MM.1S (cell line): ENCODE results near the gene KRCC1.

Experiments used
- EZH2 ChIP-seq: fragments of 300-600 bp; sonication (generic); optimal IDR thresholded peaks from 2 replicates; pipeline ENCODE3; 2017; ENCODE audit warnings: low read depth, mild to moderate bottlenecking, antibody characterized with exemption, low read length, mixed read lengths
- TF ChIP-seq, protein P1 (sequence below): fragments of 300-600 bp; sonication (generic); IDR thresholded peaks from 2 replicates; pipeline ENCODE4 v1.5.1; 2016; ENCODE audit warnings: antibody characterized with exemption, low read length, mixed read lengths

DNA sequence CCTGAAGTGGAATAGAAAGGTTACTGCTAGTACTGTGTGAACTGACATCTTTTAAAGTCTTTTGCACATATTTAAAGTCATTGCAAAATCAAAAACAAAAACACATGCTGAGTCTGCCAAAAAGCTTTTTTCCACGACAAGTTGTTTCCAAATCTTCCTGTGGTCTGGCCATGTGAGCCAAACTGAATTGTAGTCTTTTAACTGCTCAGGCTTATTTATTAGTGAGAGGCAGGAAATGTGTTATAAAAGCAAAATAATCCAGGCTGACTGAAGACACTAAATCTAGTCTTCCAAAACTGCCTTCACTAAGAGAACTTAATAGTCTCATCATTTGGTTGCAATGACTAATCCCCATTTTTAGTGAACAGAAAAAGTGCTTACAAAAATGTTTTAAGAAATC lies 2.3 kb downstream of the KRCC1 start:
- TF ChIP-seq, protein P1, sequence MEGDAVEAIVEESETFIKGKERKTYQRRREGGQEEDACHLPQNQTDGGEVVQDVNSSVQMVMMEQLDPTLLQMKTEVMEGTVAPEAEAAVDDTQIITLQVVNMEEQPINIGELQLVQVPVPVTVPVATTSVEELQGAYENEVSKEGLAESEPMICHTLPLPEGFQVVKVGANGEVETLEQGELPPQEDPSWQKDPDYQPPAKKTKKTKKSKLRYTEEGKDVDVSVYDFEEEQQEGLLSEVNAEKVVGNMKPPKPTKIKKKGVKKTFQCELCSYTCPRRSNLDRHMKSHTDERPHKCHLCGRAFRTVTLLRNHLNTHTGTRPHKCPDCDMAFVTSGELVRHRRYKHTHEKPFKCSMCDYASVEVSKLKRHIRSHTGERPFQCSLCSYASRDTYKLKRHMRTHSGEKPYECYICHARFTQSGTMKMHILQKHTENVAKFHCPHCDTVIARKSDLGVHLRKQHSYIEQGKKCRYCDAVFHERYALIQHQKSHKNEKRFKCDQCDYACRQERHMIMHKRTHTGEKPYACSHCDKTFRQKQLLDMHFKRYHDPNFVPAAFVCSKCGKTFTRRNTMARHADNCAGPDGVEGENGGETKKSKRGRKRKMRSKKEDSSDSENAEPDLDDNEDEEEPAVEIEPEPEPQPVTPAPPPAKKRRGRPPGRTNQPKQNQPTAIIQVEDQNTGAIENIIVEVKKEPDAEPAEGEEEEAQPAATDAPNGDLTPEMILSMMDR = no peak
- no peak for TF ChIP-seq EZH2
